HepG2 (cell line): ENCODE data around the gene S100A4. TPM values are rescaled to one million over a fixed set of nuclear protein-coding genes. Genes with fewer than 3 reads are reported as not detected.

Source experiments
- AHDC1 ChIP-seq: sonication (generic); formaldehyde crosslinking; IDR thresholded peaks from 2 replicates; pipeline ENCODE4 v1.5.1; 2020; ENCODE audit warnings: mild to moderate bottlenecking, missing genetic modification reagents, borderline replicate concordance
- DMTF1 ChIP-seq: sonication (generic); formaldehyde crosslinking; IDR thresholded peaks from 2 replicates; pipeline ENCODE4 v1.4.0; 2020; ENCODE audit warnings: mild to moderate bottlenecking, missing genetic modification reagents
- ZBTB33 ChIP-seq: sonication (generic); formaldehyde crosslinking; IDR thresholded peaks from 2 replicates; pipeline ENCODE4 v1.4.0; 2020; ENCODE audit warnings: missing genetic modification reagents
- ZBTB40 ChIP-seq, 2 experiments: fragments of 450-650 bp in 1 of 2; sonication (generic) in 1 of 2; formaldehyde crosslinking in 1 of 2; IDR thresholded peaks; 2 replicates each; pipeline versions ENCODE4 v1.6.1 to v1.8.0; 2016 to 2022; ENCODE audit warnings: antibody characterized with exemption in 1 of 2, mild to moderate bottlenecking in 1 of 2, missing genetic modification reagents in 1 of 2
- ZNF317 ChIP-seq: sonication (generic); formaldehyde crosslinking; IDR thresholded peaks from 2 replicates; pipeline ENCODE4 v1.5.0; 2020; ENCODE audit warnings: mild to moderate bottlenecking, missing genetic modification reagents
- polyA plus RNA-seq, 8 experiments: library from polyadenylated mRNA; depleted of rRNA in 3 of 8; stranded (reverse) in 7 of 8; unstranded in 1 of 8; fragments of >200 nt; fragmentation: Illumina TruSeq in 4 of 8; extraction: Trizol in 4 of 8; gene quantifications; 2 replicates each; pipeline versions ENCODE4 v1.2.1 to v1.2.3, GENCODE V29; 2011 to 2016; ENCODE audit warnings: low read depth in 4 of 8, missing spikeins in 1 of 8, mixed read lengths in 1 of 8; ENCODE audit not compliant: insufficient read depth in 1 of 8
- total RNA-seq, 5 experiments: library from RNA; depleted of rRNA; stranded (reverse); fragments of >200 nt; fragmentation: Illumina TruSeq; extraction: Trizol; gene quantifications; 2 replicates each; pipeline ENCODE4 v1.2.3, GENCODE V29; 2016; ENCODE audit warnings: low read depth in 1 of 5

S100A4 gene
- total and polyA plus RNA-seq, 2 of the 13 experiments (the other 11 are each of a cell fraction or from before 2014, with no cell fraction given) = 12.9 to 20.2 TPM

- no peak for TF ChIP-seq ZBTB33 (CRISPR knock-in tag)
- no peak for TF ChIP-seq AHDC1 (CRISPR knock-in tag)
- TF ChIP-seq ZBTB40 (IDR thresholded peaks at IDR 0.05) = no peak
- TF ChIP-seq ZBTB40 (CRISPR knock-in tag; IDR thresholded peaks at IDR 0.05) = no peak
- no peak for TF ChIP-seq ZNF317 (CRISPR knock-in tag)
- no peak for TF ChIP-seq DMTF1
Measured at GRCh38 chr1:153553830-153554541, 8.4 kb upstream of the S100A4 start (continued).
